ENCODE results near the gene FAT3.

Gene FAT3

DNA sequence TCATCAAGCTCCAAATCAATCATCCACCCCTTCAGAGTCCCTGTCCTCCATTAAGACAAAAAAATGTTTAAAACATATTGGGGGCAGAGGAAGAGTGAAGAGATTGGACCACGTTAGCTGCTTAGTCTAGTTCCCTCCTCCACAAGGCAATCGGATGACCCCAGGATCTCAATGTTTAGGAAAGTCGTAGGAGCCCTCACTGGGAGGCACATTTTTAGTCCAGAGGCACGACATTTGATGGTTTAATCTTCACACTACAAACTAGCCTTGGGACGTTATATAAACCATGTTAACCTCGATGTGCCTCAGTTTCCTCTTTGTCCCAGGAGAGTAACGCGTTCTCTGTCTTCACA, 588 bp upstream of the FAT3 start:
- H3K4me3 Mint-ChIP-seq = no peak overlapping the region
- H3K27me3 Mint-ChIP-seq = peaks cover 31% of the 10 kb centered on the region
- no peaks in the 10 kb centered on the region for H3K36me3 Mint-ChIP-seq
- peaks cover 8% of the 10 kb centered on the region for H3K9me3 Mint-ChIP-seq
- H3K27ac Mint-ChIP-seq = no peak overlapping the region
- H3K4me1 Mint-ChIP-seq = no peaks in the 10 kb centered on the region

DNA sequence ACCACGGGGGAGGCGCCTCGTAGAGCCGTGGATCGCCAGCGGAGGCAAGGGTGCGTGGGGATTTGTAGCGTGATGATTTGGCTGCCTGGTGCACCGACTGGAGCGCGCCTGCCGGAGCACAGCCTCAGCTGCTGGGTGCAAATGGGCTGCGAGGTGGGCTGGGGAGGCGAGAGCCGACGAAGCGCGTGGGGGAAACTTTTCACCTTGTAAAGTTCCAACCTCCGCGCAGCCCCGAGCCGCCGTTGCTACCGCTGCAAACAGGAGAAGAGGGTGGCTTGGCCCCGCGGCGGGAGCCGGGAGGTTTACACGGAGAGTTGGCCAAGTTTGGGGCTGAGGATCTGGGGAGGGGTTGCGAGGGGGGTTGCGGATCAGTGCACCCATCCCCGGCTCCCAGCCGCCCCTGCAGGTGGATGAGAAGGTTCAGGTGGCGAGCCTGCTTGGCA, 528 bp downstream of the FAT3 start:
- Mint-ChIP-seq H3K4me3 (no peak overlapping the region), H3K27me3 (peaks cover 33% of the 10 kb centered on the region), H3K4me1 (no peaks in the 10 kb centered on the region), H3K9me3 (peaks cover 7% of the 10 kb centered on the region), H3K27ac (no peak overlapping the region), H3K36me3 (no peaks in the 10 kb centered on the region)

DNA sequence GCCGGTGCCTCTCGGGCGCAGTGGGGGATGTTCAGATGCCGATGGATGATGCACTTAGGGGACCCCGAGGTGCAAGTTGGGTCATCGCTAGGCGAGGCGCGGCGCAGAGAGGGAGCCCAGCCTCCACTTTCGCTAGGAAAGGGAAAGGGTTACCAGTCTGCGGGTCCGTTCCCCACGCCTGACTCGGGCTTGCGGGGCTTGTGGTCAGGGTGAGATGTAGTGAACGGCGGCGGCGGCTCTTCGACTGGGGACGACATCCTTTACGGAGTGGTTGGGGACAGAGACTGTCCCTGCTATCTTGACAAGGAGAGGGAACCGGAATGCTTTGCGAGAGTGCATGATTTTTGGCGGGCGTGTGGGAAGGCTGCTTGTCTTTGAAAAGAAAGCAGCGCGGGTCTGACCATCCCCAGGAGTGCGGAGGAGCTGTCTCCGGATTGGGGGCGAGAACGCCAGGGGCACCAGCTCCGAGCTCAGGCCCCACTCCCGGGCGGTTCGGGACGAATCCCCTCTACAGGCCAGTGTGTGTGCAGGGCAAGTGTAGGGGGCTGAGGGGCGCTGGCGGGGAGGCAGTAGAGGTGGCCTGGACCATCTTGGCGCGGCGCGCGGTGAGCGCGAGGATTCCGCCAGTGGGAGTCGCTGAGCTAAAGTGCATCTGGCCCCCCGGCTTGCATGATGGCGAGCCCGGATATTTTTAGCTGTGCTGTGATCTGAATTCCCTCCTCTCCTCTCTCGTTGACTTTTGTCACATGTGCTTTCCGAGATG, 1.1 kb downstream of the FAT3 start:
- Mint-ChIP-seq H3K27me3 (peaks cover 27% of the 10 kb centered on the region), H3K4me3 (no peak overlapping the region), H3K4me1 (no peaks in the 10 kb centered on the region), H3K9me3 (peaks cover under 1% of the 10 kb centered on the region), H3K36me3 (no peaks in the 10 kb centered on the region), H3K27ac (no peak overlapping the region)

DNA sequence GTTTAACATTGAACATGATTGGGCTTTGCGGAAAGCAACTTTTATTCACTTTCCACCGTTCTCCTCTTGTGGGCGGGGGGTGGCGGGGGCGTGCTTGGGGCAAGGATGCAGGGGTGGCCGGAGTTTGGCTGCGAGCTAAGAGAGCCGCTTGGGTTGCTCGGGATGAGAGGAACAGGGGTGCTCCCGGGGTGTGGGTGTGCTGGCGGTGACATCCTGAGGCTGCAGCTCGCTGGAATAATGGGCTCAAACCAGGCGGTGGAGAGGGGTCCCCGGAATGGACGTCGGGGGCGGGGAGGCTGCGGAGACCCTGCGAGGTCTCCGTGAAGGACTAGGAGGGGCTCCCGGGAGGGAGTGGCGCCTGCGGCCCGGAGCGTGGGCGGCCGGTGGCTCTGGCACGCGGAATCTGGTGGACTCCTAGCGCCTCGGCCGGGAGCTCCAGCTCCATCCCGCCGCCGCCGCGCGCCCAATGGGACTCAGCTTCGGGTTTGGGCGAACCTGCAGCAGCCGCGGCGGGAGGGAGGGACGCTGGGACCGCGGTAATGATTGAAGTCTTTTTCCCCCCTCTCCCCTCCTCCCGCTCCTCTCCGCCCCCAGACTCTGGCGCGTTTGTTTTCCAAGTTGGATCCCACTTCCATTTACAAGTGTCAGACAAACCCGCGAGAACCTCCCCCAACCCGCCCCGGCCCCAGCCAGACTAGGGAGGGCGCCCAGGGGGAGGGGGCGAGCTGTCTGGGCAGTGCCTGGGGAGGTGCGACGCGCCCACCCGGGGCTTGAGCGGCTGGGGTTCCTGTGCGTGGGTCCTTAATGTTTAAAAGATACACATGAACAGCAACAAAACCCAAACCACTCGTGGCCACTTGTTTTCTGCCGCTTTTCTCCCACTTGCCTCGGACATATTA, 2.0 kb downstream of the FAT3 start:
- Mint-ChIP-seq H3K27me3 (peaks cover 26% of the 10 kb centered on the region), H3K4me1 (no peaks in the 10 kb centered on the region), H3K36me3 (no peaks in the 10 kb centered on the region), H3K4me3 (no peak overlapping the region), H3K9me3 (no peaks in the 10 kb centered on the region), H3K27ac (no peak overlapping the region)

DNA sequence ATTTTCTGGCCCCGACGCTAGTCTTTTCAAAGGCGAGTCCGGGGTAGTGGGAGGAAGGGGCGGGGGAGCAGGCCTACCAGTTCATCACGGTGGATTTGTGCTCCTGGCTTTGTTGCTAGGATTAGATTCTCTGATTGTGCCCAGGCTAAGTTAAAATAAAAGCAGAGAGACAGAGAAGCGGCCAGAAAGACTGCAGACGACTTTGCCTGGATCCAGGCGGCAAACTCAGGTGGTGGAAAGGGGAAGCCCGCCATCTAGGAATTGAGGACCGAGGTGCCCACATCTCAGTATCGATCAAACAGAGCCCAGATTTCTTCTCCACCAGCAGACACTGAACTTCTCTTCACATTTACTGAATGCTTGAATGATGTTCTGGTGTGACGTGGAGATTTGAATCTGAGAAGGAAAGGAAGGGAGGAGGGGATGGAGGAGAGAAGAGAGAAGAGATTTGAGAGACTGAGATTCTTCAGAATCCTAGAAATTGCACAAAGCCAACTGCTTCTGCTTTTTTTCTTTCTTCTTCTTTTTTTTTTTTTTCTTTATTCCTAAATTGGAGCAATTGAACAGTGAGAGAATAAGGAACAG, 2.7 kb downstream of the FAT3 start:
- Mint-ChIP-seq H3K9me3 (no peaks in the 10 kb centered on the region), H3K27ac (no peak overlapping the region), H3K4me3 (no peak overlapping the region), H3K36me3 (no peaks in the 10 kb centered on the region), H3K4me1 (no peaks in the 10 kb centered on the region), H3K27me3 (peaks cover 23% of the 10 kb centered on the region)

DNA sequence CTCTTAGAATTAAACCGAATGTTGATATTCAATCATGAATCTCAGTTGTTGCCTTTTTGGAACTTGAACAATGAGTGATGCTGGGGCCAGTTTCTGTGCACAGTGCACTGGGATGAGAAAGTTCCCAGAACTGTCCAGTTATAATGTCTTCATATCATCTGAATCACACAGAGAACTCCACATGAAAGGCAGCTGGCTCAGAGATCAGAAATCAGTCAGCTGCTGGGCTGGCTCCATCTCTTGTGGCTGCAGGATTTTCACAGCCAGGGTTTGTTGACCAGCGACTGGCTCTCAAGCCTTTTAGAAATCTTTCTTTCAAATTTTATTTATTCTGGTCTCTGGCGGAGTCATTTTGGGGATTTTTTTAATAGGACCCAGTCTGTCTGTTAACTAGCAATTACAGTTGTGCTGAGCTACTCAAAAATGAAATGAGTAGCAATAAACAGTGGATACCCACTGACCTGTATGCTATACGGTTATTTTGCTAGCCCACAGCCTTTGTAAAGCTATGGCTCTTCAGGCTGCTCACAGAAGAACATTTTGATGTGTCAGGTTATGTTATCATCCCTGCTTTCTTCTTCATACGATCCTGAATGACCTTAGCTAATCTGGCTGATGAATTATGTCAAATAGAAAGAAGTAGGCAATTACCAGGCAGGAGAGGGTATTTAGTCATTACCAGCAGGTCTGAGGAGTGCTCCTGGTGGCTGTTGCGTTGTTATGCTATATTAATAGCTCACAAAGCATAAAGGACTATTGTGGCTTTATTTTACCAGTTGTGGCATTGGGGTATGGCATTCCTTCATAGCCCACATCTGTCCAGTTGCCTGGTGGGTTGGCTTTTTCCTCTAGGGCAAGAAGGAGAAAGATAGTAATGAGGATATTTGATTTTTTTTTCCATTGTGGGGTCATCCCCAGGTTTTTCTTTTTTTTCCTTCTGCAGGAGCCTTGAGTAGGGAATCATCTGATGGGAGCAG, 3.6 kb downstream of the FAT3 start:
- Mint-ChIP-seq H3K27me3 (peaks cover 21% of the 10 kb centered on the region), H3K4me1 (no peaks in the 10 kb centered on the region), H3K4me3 (no peak overlapping the region), H3K36me3 (no peaks in the 10 kb centered on the region), H3K27ac (no peak overlapping the region), H3K9me3 (no peaks in the 10 kb centered on the region)

DNA sequence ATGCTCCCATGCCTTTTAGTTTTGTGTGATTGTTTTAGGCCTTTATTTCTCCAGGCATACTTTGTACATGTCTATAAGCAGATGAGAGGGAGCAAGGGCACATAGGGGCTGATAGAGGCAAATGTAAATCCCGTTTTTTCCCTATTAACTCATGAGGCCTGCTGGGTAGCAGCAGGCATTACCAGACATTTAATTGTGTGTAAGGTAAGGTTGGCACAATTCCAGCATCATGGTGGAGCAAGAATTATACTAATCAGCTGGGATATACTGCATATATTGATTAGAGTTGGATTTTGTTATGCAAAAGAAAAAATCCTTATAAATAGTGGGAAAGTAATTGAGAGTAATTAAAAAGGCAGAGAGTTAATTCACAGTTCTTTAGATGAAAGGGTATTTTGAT, 12.2 kb downstream of the FAT3 start:
- H3K27me3 Mint-ChIP-seq = no peaks in the 10 kb centered on the region
- H3K9me3 Mint-ChIP-seq = no peaks in the 10 kb centered on the region
- no peak overlapping the region for H3K4me3 Mint-ChIP-seq
- H3K4me1 Mint-ChIP-seq = no peaks in the 10 kb centered on the region
- H3K27ac Mint-ChIP-seq = no peak overlapping the region
- H3K36me3 Mint-ChIP-seq = no peaks in the 10 kb centered on the region

DNA sequence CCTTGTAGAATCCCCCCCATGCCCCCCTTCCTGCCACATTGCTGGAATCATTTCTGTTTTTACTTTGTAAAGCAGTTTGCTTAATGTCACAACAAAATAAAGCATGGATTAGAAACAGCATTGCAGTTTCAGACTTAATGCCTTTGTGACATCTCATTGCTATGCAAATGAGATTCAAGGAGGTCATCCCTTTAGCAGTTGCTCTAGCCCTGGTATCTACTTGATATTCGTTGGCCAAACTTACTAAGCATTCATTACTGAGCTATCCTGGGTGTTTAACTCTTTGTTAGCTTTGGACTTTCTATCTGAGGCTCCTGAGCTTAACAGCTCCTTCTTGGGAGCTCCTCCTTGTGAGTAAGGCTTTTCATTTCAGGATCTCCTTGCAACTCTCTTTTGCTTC, 16.3 kb downstream of the FAT3 start:
- Mint-ChIP-seq H3K4me1 (no peaks in the 10 kb centered on the region), H3K27me3 (no peaks in the 10 kb centered on the region), H3K36me3 (no peaks in the 10 kb centered on the region), H3K4me3 (no peak overlapping the region), H3K9me3 (no peaks in the 10 kb centered on the region), H3K27ac (no peak overlapping the region)

DNA sequence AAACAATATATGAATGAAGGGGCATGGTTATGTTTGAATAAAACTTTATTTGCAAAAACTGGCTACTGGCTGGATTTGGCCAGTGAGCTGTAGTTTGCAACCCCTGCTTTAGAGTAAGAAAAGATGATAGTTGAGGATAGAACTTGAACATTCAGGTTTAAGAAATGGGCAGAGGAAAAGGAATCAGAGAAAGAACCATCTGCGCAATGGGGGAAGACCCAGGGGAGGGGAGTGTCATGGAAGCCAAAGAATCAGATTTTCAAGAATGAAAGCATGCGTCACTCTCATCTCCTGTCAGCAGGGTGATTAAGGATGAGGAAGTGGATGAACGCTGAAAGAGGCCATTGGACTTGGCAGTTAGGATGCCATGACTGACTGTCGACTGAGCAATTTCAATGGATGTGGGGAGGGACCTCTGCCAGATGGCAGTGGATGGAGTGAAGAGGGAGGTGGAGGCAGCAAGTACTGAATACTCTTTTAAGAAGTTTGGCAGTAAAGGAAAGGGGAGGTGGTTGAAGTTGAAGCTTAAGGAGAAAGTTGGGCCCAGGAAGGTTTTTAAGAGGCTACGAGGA, 21.2 kb downstream of the FAT3 start:
- H3K27ac Mint-ChIP-seq = no peak overlapping the region
- H3K9me3 Mint-ChIP-seq = no peaks in the 10 kb centered on the region
- no peak overlapping the region for H3K4me3 Mint-ChIP-seq
- no peaks in the 10 kb centered on the region for H3K4me1 Mint-ChIP-seq
- H3K27me3 Mint-ChIP-seq = no peaks in the 10 kb centered on the region
- H3K36me3 Mint-ChIP-seq = no peaks in the 10 kb centered on the region

DNA sequence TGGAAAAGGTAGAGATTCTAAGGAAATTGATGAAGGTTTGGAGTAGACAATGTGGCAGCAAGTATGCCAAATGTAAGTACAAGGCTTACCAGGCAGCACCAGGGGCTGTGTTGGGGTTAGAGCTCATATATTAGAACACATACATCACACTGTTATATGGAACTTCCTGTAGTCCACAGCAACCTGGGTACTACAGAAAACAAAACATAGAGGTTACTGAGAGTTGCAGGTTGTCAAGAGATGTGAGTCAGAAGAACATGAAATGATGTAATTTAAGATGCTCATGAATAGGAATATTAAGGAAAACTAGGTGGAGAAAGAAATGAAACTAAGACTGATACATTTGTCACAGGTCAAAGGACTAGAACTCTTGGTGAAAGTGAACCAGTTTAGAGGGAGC, 22.0 kb downstream of the FAT3 start:
- no peaks in the 10 kb centered on the region for H3K4me1 Mint-ChIP-seq
- no peak overlapping the region for H3K4me3 Mint-ChIP-seq
- no peak overlapping the region for H3K27ac Mint-ChIP-seq
- H3K27me3 Mint-ChIP-seq = no peaks in the 10 kb centered on the region
- H3K9me3 Mint-ChIP-seq = no peaks in the 10 kb centered on the region
- no peaks in the 10 kb centered on the region for H3K36me3 Mint-ChIP-seq

DNA sequence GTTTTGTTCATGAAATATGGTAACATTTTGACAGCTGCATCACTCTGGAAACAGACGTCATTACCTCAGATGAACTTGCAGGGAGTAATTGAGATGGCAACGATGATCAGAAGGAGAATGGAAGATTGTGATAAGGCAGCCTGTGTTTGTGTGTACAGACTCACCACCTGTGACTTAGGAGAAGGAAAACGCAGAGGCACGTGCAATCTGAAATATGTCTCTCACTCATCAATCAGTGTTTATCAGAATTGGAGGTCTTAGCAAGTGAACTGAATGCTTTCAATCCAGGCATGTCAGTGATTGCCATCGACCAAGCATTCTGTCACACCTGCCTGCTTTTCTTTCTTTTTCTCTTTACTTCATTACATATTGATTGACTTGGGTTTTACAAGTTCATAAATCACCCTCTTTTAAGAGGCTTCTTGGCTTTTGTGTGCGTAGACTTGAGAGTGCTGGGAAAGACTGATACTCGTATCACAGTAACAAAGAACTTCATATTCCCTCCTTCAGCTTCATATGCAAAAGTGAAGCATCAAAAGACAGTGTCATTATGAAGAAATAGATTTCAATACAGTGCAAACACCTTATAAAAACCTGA, 24.6 kb downstream of the FAT3 start:
- no peaks in the 10 kb centered on the region for H3K4me1 Mint-ChIP-seq
- no peaks in the 10 kb centered on the region for H3K36me3 Mint-ChIP-seq
- H3K4me3 Mint-ChIP-seq = no peak overlapping the region
- no peak overlapping the region for H3K27ac Mint-ChIP-seq
- H3K9me3 Mint-ChIP-seq = no peaks in the 10 kb centered on the region
- no peaks in the 10 kb centered on the region for H3K27me3 Mint-ChIP-seq

DNA sequence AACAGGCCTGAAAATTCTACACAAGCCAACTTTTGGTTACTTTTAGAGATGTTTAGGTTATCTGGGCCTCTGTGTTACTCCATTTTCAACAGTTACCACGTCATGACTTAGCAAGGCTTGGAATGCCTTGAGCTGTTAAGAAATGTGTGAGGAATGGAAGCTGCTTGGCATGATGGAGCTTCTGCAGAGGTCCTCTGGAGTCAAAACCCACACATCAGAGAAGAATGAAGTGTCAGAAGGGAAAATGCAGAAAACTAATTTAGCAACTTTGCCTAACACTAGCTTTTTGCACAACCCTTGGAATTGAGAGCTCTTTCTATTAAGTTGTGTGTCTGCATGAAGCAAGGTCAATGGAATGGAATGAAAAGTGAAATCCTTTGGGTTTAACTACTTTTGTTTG, 27.4 kb downstream of the FAT3 start:
- H3K36me3 Mint-ChIP-seq = no peaks in the 10 kb centered on the region
- H3K4me3 Mint-ChIP-seq = no peak overlapping the region
- no peak overlapping the region for H3K27ac Mint-ChIP-seq
- H3K4me1 Mint-ChIP-seq = no peaks in the 10 kb centered on the region
- no peaks in the 10 kb centered on the region for H3K9me3 Mint-ChIP-seq
- H3K27me3 Mint-ChIP-seq = no peaks in the 10 kb centered on the region

DNA sequence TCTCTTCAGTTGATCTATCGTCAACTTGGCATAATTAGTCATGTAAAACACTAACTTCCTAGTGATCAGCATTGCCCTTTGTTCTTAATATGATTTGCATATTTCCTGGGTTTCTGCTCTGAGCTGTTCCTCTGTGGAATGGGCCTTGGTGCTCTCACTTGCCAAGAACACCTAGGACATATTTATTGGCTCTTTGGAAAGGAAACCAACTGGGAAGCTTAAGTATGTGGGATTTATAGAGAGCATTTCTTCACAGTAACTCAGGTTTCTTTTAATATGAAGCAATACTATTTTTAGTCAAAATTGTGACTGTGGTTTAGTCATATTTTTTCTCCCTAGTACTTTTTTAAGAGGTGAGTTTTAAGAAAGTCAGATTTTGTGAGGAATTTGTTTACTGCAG, 28.8 kb downstream of the FAT3 start:
- no peaks in the 10 kb centered on the region for H3K27me3 Mint-ChIP-seq
- no peak overlapping the region for H3K4me3 Mint-ChIP-seq
- no peaks in the 10 kb centered on the region for H3K9me3 Mint-ChIP-seq
- H3K27ac Mint-ChIP-seq = no peak overlapping the region
- H3K4me1 Mint-ChIP-seq = no peaks in the 10 kb centered on the region
- no peaks in the 10 kb centered on the region for H3K36me3 Mint-ChIP-seq

DNA sequence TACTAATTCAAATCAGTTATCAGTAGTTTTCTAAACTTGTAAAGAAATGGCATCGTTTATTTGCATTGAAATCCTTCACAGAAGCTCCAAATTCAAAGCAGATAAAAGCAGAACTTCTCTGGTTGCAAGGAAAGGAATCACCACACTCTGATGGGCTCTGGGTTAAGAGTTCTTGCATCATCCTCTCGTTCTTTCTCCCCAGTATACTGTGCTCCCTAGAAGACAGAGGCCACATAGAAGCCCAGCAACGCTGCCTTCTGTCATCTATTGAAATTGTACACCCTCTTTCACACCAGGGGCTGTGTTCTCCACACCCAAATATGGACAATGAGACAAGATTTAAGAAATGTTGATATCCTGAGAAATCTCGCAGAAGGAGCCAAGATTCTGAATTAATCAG, 29.3 kb downstream of the FAT3 start:
- H3K4me1 Mint-ChIP-seq = no peaks in the 10 kb centered on the region
- H3K27me3 Mint-ChIP-seq = no peaks in the 10 kb centered on the region
- no peaks in the 10 kb centered on the region for H3K36me3 Mint-ChIP-seq
- H3K4me3 Mint-ChIP-seq = no peak overlapping the region
- H3K9me3 Mint-ChIP-seq = no peaks in the 10 kb centered on the region
- no peak overlapping the region for H3K27ac Mint-ChIP-seq

DNA sequence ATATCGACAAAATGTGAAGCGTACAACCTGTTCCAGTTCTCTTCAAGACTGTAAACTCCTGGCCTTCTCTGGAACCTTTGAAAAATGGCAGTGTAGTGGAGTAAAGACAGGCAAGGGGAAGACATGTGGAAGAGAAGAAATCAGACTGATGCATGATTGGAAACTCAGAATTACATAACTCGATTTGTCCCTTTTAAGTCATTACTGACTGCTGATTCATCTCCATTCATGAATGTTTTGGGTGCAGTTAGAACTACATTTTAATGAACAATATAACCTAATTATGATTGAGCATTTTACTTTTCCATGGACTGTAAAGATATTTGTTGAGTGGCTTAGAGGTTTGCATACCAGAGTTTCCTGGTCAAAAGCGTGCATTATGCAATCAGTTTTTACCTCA, 32.9 kb downstream of the FAT3 start:
- Mint-ChIP-seq H3K9me3 (no peaks in the 10 kb centered on the region), H3K27me3 (no peaks in the 10 kb centered on the region)

More for the DNA sequence above, 32.9 kb downstream of the FAT3 start:
- Mint-ChIP-seq H3K4me3 (no peak overlapping the region), H3K36me3 (no peaks in the 10 kb centered on the region), H3K27ac (no peak overlapping the region), H3K4me1 (no peaks in the 10 kb centered on the region)

Measured in activated naive CD4-positive, alpha-beta T cell treated with anti-CD3 and anti-CD28 coated beads, Interleukin-2, amount 50 U/mL, for 24 hours (primary cell).